ENCODE measurements around the gene CCR6. TPM values are rescaled to one million over a fixed set of nuclear protein-coding genes. Genes with fewer than 3 reads are reported as not detected.

The CCR6 gene
- total and polyA plus RNA-seq, 2 of the 13 experiments (the other 11 are each of a cell fraction or from before 2014, with no cell fraction given) = 4.5 to 8.7 TPM

GRCh38 chr6:167112421-167112820, 10.5 kb upstream of the CCR6 start:
- Histone ChIP-seq H4K20me1 (ENCODE audit: insufficient read depth, low read length) (no peaks in the 10 kb centered on the region), H3K9ac (ENCODE audit: insufficient read depth, low read depth, low read length) (no peak overlapping the region), H3K9me3 (ENCODE audit: low read length) (no peaks in the 10 kb centered on the region), H3K4me3 (replicated peaks in 1 of 3; ENCODE audit: insufficient read depth in 1 of 3, low read depth in 2 of 3, low read length in 3 of 3) (no peak overlapping the region), H3K79me2 (ENCODE audit: insufficient read depth, low read length) (no peaks in the 10 kb centered on the region), H3K4me2 (ENCODE audit: low read depth, low read length) (no peak overlapping the region), H3K4me1 (ENCODE audit: insufficient read depth, low read length) (peaks cover 12% of the 10 kb centered on the region; the same call in 1 of the 2 replicates), H3K36me3 (replicated peaks in 1 of 2; ENCODE audit: control insufficient read depth in 1 of 2, insufficient read depth in 2 of 2, low read length in 2 of 2) (no peaks in the 10 kb centered on the region), H2AFZ (ENCODE audit: low read length) (no peak overlapping the region), H3K27ac (ENCODE audit: extremely low read length, insufficient read depth, low read length) (no peak overlapping the region), H3K27me3 (ENCODE audit: control insufficient read depth in 1 of 2, insufficient read depth in 2 of 2, low read length in 2 of 2) (peaks cover 4 to 61% of the 10 kb centered on the region in 2 experiments; a peak in 4 of 5 replicates)
- ChIA-PET CTCF (ENCODE audit: low intra/inter-chr PET ratio, low total read pairs) (no interaction called here), POLR2A (no interaction called here)
- WGBS (ENCODE audit: low lambda C conversion rate) = 28% methylated on average over 8 of the region's 8 CpGs
- no peak for DNase-seq (ENCODE audit: low spot score)
- FAIRE-seq = no peak
- BruUV-seq (replicated peaks) = no TSS peak
- intact Hi-C loops (cut with micrococcal nuclease; ENCODE audit: unreplicated experiment) (no loop called here), in situ Hi-C loops (cut with HindIII; ENCODE audit: extremely low pct_ligation_motif_present, low pct_unique_long_range_greater_than_20kb) (no loop called here)
- ATAC-seq = no peak
- no peak for TF ChIP-seq MAZ (IDR thresholded peaks at IDR 0.05; ENCODE audit: borderline replicate concordance, low read depth, low read length)
- no peak for TF ChIP-seq MAZ (CRISPR knock-in tag; IDR thresholded peaks at IDR 0.05; ENCODE audit: low read depth)
- no peak for TF ChIP-seq ZNF839 (CRISPR knock-in tag; IDR thresholded peaks at IDR 0.05; ENCODE audit: borderline replicate concordance)
- no peak for TF ChIP-seq PRDM10 (CRISPR knock-in tag; IDR thresholded peaks at IDR 0.05; ENCODE audit: low read depth)
- no peak for TF ChIP-seq UBTF (CRISPR knock-in tag; IDR thresholded peaks at IDR 0.05)
- TF ChIP-seq RAD21 (CRISPR knock-in tag; IDR thresholded peaks at IDR 0.05) = no peak
- TF ChIP-seq ZNF138 (CRISPR knock-in tag; IDR thresholded peaks at IDR 0.05; ENCODE audit: low read depth) = no peak
- TF ChIP-seq MTA3 (CRISPR knock-in tag; IDR thresholded peaks at IDR 0.05) = no peak
- TF ChIP-seq, protein P1, sequence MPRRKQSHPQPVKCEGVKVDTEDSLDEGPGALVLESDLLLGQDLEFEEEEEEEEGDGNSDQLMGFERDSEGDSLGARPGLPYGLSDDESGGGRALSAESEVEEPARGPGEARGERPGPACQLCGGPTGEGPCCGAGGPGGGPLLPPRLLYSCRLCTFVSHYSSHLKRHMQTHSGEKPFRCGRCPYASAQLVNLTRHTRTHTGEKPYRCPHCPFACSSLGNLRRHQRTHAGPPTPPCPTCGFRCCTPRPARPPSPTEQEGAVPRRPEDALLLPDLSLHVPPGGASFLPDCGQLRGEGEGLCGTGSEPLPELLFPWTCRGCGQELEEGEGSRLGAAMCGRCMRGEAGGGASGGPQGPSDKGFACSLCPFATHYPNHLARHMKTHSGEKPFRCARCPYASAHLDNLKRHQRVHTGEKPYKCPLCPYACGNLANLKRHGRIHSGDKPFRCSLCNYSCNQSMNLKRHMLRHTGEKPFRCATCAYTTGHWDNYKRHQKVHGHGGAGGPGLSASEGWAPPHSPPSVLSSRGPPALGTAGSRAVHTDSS (CRISPR knock-in tag; conservative IDR thresholded peaks at IDR 0.05) = no peak
- TF ChIP-seq BRCA1 (CRISPR knock-in tag; IDR thresholded peaks at IDR 0.05) = no peak
- no peak for TF ChIP-seq ZBTB1 (CRISPR knock-in tag; IDR thresholded peaks at IDR 0.05; ENCODE audit: borderline replicate concordance)
- no peak for TF ChIP-seq CHD2 (IDR thresholded peaks at IDR 0.05; ENCODE audit: low read depth, low read length)
- TF ChIP-seq IRF1 (CRISPR knock-in tag; IDR thresholded peaks at IDR 0.05; ENCODE audit: low read depth) = no peak
- no peak for TF ChIP-seq RFXAP (CRISPR knock-in tag; IDR thresholded peaks at IDR 0.05; ENCODE audit: borderline replicate concordance)

Measured in HepG2 (cell line).